Stimulated activated CD4-positive, alpha-beta T cell treated with anti-CD3 and anti-CD28 coated beads, Interleukin-12 subunit alpha, Interleukin-12 subunit beta, amount 100 ng/mL, for 4 hours (primary cell): ENCODE results near the gene XRCC4.
"Not testable (repeated sequence)": the region's sequence is repeated elsewhere in the genome, so short reads cannot be mapped to it uniquely, and the experiment has no call there.

ENCODE experiments used
- DNase-seq: peaks from one replicate; pipeline ENCODE4 v3.0.0-alpha.2; 2020

Gene XRCC4

GRCh38 chr5:83124593-83124992 is 47.2 kb downstream of the XRCC4 start:
- no peak for DNase-seq

- no peak for DNase-seq
Measured at GRCh38 chr5:83125560-83125959, 48.2 kb downstream of the XRCC4 start.

- DNase-seq = no peak
Measured at GRCh38 chr5:83126501-83126900, 49.2 kb downstream of the XRCC4 start.

GRCh38 chr5:83133797-83134196 is 56.5 kb downstream of the XRCC4 start:
- DNase-seq = no peak

- DNase-seq = no peak
Measured at GRCh38 chr5:83142526-83142925, 65.2 kb downstream of the XRCC4 start.

GRCh38 chr5:83145241-83145640 is 67.9 kb downstream of the XRCC4 start:
- no peak for DNase-seq

GRCh38 chr5:83145882-83146331 is 68.6 kb downstream of the XRCC4 start:
- DNase-seq = no peak

GRCh38 chr5:83146441-83146840 is 69.1 kb downstream of the XRCC4 start:
- no peak for DNase-seq

GRCh38 chr5:83147593-83147992 is 70.2 kb downstream of the XRCC4 start:
- no peak for DNase-seq

GRCh38 chr5:83148370-83148769 is 71.0 kb downstream of the XRCC4 start:
- no peak for DNase-seq

- no peak for DNase-seq
Measured at GRCh38 chr5:83149671-83150070, 72.3 kb downstream of the XRCC4 start.

GRCh38 chr5:83151821-83152220 is 74.5 kb downstream of the XRCC4 start:
- no peak for DNase-seq

- DNase-seq = not testable (repeated sequence)
Measured at GRCh38 chr5:83152996-83153395, 75.6 kb downstream of the XRCC4 start.

- no peak for DNase-seq
Measured at GRCh38 chr5:83156001-83156400, 78.7 kb downstream of the XRCC4 start.

- no peak for DNase-seq
Measured at GRCh38 chr5:83157163-83157562, 79.8 kb downstream of the XRCC4 start.

- DNase-seq = no peak
Measured at GRCh38 chr5:83162601-83163000, 85.3 kb downstream of the XRCC4 start.

- no peak for DNase-seq
Measured at GRCh38 chr5:83167538-83167937, 90.2 kb downstream of the XRCC4 start.

GRCh38 chr5:83169571-83170337 is 92.4 kb downstream of the XRCC4 start:
- no peak for DNase-seq

- DNase-seq = no peak
Measured at GRCh38 chr5:83172011-83172410, 94.7 kb downstream of the XRCC4 start.

GRCh38 chr5:83172655-83173054 is 95.3 kb downstream of the XRCC4 start:
- DNase-seq = no peak

GRCh38 chr5:83173826-83174225 is 96.5 kb downstream of the XRCC4 start:
- no peak for DNase-seq

GRCh38 chr5:83177803-83178202 is 100.5 kb downstream of the XRCC4 start:
- no peak for DNase-seq

- DNase-seq = no peak
Measured at GRCh38 chr5:83179966-83180365, 102.6 kb downstream of the XRCC4 start.

GRCh38 chr5:83184534-83184933 is 107.2 kb downstream of the XRCC4 start:
- no peak for DNase-seq

- no peak for DNase-seq
Measured at GRCh38 chr5:83192947-83193346, 115.6 kb downstream of the XRCC4 start.
